Mesenchymal stem cell (in vitro differentiated cells and primary cell): ENCODE measurements around the gene PRRX2.
A peak's percentile ranks its signal among the peaks of the same experiment; 100 is the strongest.

Experiments used
- DNase-seq: peaks from one replicate; pipeline ENCODE4 v3.0.0-alpha.2; 2013
- H2AFZ ChIP-seq: one replicate; pipeline ENCODE4 v1.6.1; 2013; ENCODE audit warnings: low read depth, mild to moderate bottlenecking, control low read depth, inconsistent platforms, low read length, moderate library complexity
- H2AK5ac ChIP-seq: 2 replicates; pipeline ENCODE4 v1.6.1; 2013; ENCODE audit warnings: low read length, moderate library complexity, mild to moderate bottlenecking, inconsistent platforms; ENCODE audit not compliant: severe bottlenecking
- H2BK120ac ChIP-seq: one replicate; pipeline ENCODE4 v1.6.1; 2013; ENCODE audit warnings: low read depth, mild to moderate bottlenecking, inconsistent platforms, low read length, moderate library complexity
- H2BK12ac ChIP-seq, 2 experiments: one replicate each; pipeline ENCODE4 v1.6.1; 2013; ENCODE audit warnings: inconsistent platforms in 2 of 2, low read length in 2 of 2, mild to moderate bottlenecking in 2 of 2, moderate library complexity in 2 of 2, control low read depth in 1 of 2
- H2BK15ac ChIP-seq: one replicate; pipeline ENCODE4 v1.6.1; 2013; ENCODE audit warnings: mild to moderate bottlenecking, low read depth, inconsistent platforms; ENCODE audit not compliant: poor library complexity, severe bottlenecking
- H2BK5ac ChIP-seq: 2 replicates; pipeline ENCODE4 v1.6.1; 2013; ENCODE audit warnings: low read depth, mild to moderate bottlenecking, low read length, control low read depth, inconsistent platforms; ENCODE audit not compliant: poor library complexity, severe bottlenecking
- H3K14ac ChIP-seq, 2 experiments: one replicate each; pipeline ENCODE4 v1.6.1; 2013; ENCODE audit warnings: inconsistent platforms in 2 of 2, low read length in 2 of 2, control low read depth in 1 of 2, mild to moderate bottlenecking in 1 of 2, moderate library complexity in 1 of 2
- H3K18ac ChIP-seq, 2 experiments: one replicate each; pipeline ENCODE4 v1.6.1; 2013; ENCODE audit warnings: inconsistent platforms in 2 of 2, low read length in 2 of 2, control low read depth in 1 of 2, low read depth in 1 of 2, mild to moderate bottlenecking in 1 of 2
- H3K23ac ChIP-seq, 2 experiments: one replicate each; pipeline ENCODE4 v1.6.1; 2013; ENCODE audit warnings: inconsistent platforms in 2 of 2, low read length in 2 of 2, mild to moderate bottlenecking in 2 of 2, moderate library complexity in 2 of 2, control low read depth in 1 of 2
- H3K27ac ChIP-seq: 2 replicates; pipeline ENCODE4 v1.5.1; 2013; ENCODE audit warnings: mild to moderate bottlenecking, moderate library complexity, low read length, control low read depth, inconsistent platforms; ENCODE audit not compliant: poor library complexity, severe bottlenecking
- H3K27me3 ChIP-seq, 2 experiments: 2 replicates each; pipeline versions ENCODE4 v1.6.1 to v1.7.0; 2013; ENCODE audit warnings: low read length in 2 of 2, mild to moderate bottlenecking in 2 of 2, moderate library complexity in 2 of 2, control low read depth in 1 of 2, inconsistent platforms in 1 of 2; ENCODE audit not compliant: control insufficient read depth in 1 of 2, insufficient read depth in 1 of 2
- H3K36me3 ChIP-seq, 2 experiments: 2 replicates each; pipeline versions ENCODE4 v1.6.1 to v1.7.0; 2013; ENCODE audit warnings: low read length in 2 of 2, control low read depth in 1 of 2, inconsistent platforms in 1 of 2, low read depth in 1 of 2, mild to moderate bottlenecking in 1 of 2; ENCODE audit not compliant: insufficient read depth in 2 of 2, control insufficient read depth in 1 of 2
- H3K4ac ChIP-seq, 2 experiments: one replicate each; pipeline ENCODE4 v1.6.1; 2013; ENCODE audit warnings: inconsistent platforms in 2 of 2, low read length in 2 of 2, mild to moderate bottlenecking in 2 of 2, moderate library complexity in 2 of 2, control low read depth in 1 of 2, low read depth in 1 of 2
- H3K4me1 ChIP-seq: 2 replicates; pipeline ENCODE4 v1.6.1; 2013; ENCODE audit warnings: low read depth, low read length, control low read depth; ENCODE audit not compliant: control insufficient read depth, insufficient read depth
- H3K4me2 ChIP-seq: 2 replicates; pipeline ENCODE4 v1.6.1; 2013; ENCODE audit warnings: low read length, mild to moderate bottlenecking, inconsistent platforms; ENCODE audit not compliant: poor library complexity, severe bottlenecking
- H3K4me3 ChIP-seq, 2 experiments: 2 replicates each; pipeline versions ENCODE4 v1.5.1 to v1.7.0; 2013; ENCODE audit warnings: low read length in 2 of 2, mild to moderate bottlenecking in 2 of 2, control low read depth in 1 of 2, low read depth in 1 of 2; ENCODE audit not compliant: insufficient read depth in 1 of 2
- H3K79me1 ChIP-seq: replicated peaks from 2 replicates; pipeline ENCODE4 v1.6.1; 2013; ENCODE audit warnings: mild to moderate bottlenecking, control low read depth, low read length, inconsistent platforms; ENCODE audit not compliant: poor library complexity, severe bottlenecking
- H3K9ac ChIP-seq: 2 replicates; pipeline ENCODE4 v1.7.0; 2013; ENCODE audit warnings: mild to moderate bottlenecking, low read length, moderate library complexity
- H3K9me3 ChIP-seq: 2 replicates; pipeline ENCODE4 v1.7.0; 2013; ENCODE audit warnings: mild to moderate bottlenecking, low read length; ENCODE audit not compliant: control insufficient read depth
- H4K8ac ChIP-seq: one replicate; pipeline ENCODE4 v1.6.1; 2013; ENCODE audit warnings: inconsistent platforms, mild to moderate bottlenecking, low read length, moderate library complexity
- H4K91ac ChIP-seq: one replicate; pipeline ENCODE4 v1.6.1; 2013; ENCODE audit warnings: mild to moderate bottlenecking, low read length, inconsistent platforms
- WGBS: methylation state at CpG from one replicate; pipeline ENCODE4 v1.1.7; 2013; ENCODE audit warnings: mixed read lengths; 5-methylcytosine and 5-hydroxymethylcytosine counted together

PRRX2 gene

GRCh38 chr9:129712634-129713401 lies 47.4 kb downstream of the PRRX2 start:
- Histone ChIP-seq H2AFZ (no peak overlapping the region), H3K9ac (peak overlapping the region; percentile 92), H2BK12ac (peak overlapping the region; percentile 49 to 90), H3K4me2 (no peak overlapping the region), H3K79me1 (no peaks in the 10 kb centered on the region), H3K36me3 (peaks cover 0 to 3% of the 10 kb centered on the region in 2 experiments), H3K27ac (no peak overlapping the region), H2AK5ac (no peak overlapping the region), H3K23ac (no peak overlapping the region), H3K4me1 (peaks cover 25% of the 10 kb centered on the region), H2BK5ac (no peak overlapping the region), H2BK15ac (no peak overlapping the region), H3K14ac (peak overlapping the region in 1 of 2 experiments; percentile 63), H2BK120ac (no peak overlapping the region), H3K9me3 (no peaks in the 10 kb centered on the region), H3K4me3 (peak overlapping the region in 1 of 2 experiments; percentile 48), H3K27me3 (peaks cover 0 to 6% of the 10 kb centered on the region in 2 experiments), H4K8ac (peak overlapping the region; percentile 74), H3K4ac (peak overlapping the region; percentile 17 to 76), H3K18ac (peak overlapping the region; percentile 41 to 87), H4K91ac (peak overlapping the region; percentile 95)
- peak; percentile 85 for DNase-seq
- 60% methylated on average over 25 of the region's 26 CpGs for WGBS

GRCh38 chr9:129713402-129713679 lies 47.9 kb downstream of the PRRX2 start:
- WGBS: 88% methylated on average over 10 of the region's 10 CpGs
- H3K18ac ChIP-seq: peak overlapping the region; percentile 41 to 80

DNA sequence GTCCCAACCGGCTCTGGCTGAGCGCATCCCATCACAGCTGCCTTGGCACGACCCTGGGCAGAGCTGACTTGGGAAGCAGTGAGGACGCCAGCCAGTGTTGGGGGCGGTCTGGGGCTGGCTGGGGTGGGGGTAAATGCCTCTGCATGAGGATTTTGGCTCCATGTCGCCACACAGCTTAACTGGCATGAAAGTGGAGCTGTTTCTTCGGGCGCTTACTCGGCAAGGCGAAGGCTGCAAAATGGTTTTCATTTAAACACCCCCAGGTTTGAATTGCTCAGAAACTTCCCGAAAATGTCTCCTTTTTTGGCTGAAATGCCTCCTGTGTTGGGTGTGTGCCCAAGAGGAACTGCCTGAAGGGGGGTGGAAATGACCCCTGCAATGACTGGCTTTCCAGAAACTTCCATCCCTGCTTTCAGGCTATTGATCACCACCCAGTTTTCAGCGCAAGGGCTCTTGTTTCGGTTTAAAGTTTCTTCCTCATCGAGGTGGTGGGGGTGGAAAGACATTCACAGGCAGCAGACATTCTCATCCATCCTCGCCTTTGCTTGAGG lies 49.1 kb downstream of the PRRX2 start:
- peaks cover 16% of the 10 kb centered on the region for H3K4me1 ChIP-seq
- no peak overlapping the region for H3K23ac ChIP-seq
- no peak overlapping the region for H3K14ac ChIP-seq
- H2BK12ac ChIP-seq: no peak overlapping the region
- peaks cover 3% of the 10 kb centered on the region in 2 experiments for H3K36me3 ChIP-seq
- peak overlapping the region in 1 of 2 experiments; percentile 76 for H3K18ac ChIP-seq
- H2BK120ac ChIP-seq: peak overlapping the region; percentile 23
- H2AFZ ChIP-seq: no peak overlapping the region
- no peak overlapping the region for H3K4me2 ChIP-seq
- 88% methylated on average over 15 of the region's 15 CpGs for WGBS
- H2AK5ac ChIP-seq: no peak overlapping the region
- no peaks in the 10 kb centered on the region for H3K79me1 ChIP-seq
- no peak overlapping the region for H4K8ac ChIP-seq
- H3K4me3 ChIP-seq: peak overlapping the region in 1 of 2 experiments; percentile 63
- no peak for DNase-seq
- peak overlapping the region; percentile 75 for H3K9ac ChIP-seq
- no peak overlapping the region for H4K91ac ChIP-seq
- H2BK5ac ChIP-seq: no peak overlapping the region
- no peak overlapping the region for H3K27ac ChIP-seq
- H3K4ac ChIP-seq: peak overlapping the region in 1 of 2 experiments; percentile 64
- no peak overlapping the region for H2BK15ac ChIP-seq
- peaks cover 0 to 15% of the 10 kb centered on the region in 2 experiments for H3K27me3 ChIP-seq
- H3K9me3 ChIP-seq: no peaks in the 10 kb centered on the region

More at GRCh38 chr9:129713402-129713679, 47.9 kb downstream of the PRRX2 start:
- Histone ChIP-seq H2BK15ac (no peak overlapping the region), H2BK120ac (peak overlapping the region; percentile 71), H4K8ac (peak overlapping the region; percentile 74), H3K27ac (no peak overlapping the region), H3K4me2 (no peak overlapping the region), H3K79me1 (no peaks in the 10 kb centered on the region), H3K9me3 (no peaks in the 10 kb centered on the region), H3K23ac (no peak overlapping the region), H3K4me3 (peak overlapping the region in 1 of 2 experiments; percentile 14), H3K14ac (peak overlapping the region in 1 of 2 experiments; percentile 63), H3K4ac (peak overlapping the region; percentile 15 to 76), H3K27me3 (peaks cover 0 to 9% of the 10 kb centered on the region in 2 experiments), H2AK5ac (no peak overlapping the region), H3K36me3 (peaks cover 0 to 3% of the 10 kb centered on the region in 2 experiments), H2BK12ac (peak overlapping the region; percentile 49 to 90), H3K4me1 (peaks cover 25% of the 10 kb centered on the region), H2BK5ac (no peak overlapping the region), H2AFZ (no peak overlapping the region), H4K91ac (peak overlapping the region; percentile 95), H3K9ac (peak overlapping the region; percentile 92)
- no peak for DNase-seq

DNA sequence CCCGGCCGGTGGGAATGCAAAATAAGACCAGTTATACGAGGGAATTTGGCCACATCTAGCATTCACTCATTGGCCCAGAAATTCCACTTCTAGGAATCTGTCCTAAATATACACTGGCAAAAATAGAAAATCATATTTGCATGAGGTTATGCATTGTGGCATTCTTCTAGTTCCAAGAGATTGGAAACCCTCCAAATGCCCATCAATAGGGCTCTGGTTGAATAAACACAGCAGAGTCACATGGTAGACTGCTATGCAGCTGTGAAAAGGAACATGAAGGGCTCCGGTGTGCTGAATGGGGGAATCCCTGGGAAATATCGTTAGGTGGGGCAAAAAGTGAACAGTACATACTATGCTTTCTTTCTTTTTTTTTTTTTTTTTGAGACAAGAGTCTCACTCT lies 50.6 kb downstream of the PRRX2 start:
- WGBS: 98% methylated on average over 4 of the region's 5 CpGs
- peaks cover 3 to 10% of the 10 kb centered on the region in 2 experiments for H3K36me3 ChIP-seq

More for the DNA sequence above, 50.6 kb downstream of the PRRX2 start:
- peaks cover 8% of the 10 kb centered on the region for H3K4me1 ChIP-seq
- H3K9ac ChIP-seq: no peak overlapping the region
- H2BK5ac ChIP-seq: no peak overlapping the region
- no peak for DNase-seq
- H4K91ac ChIP-seq: no peak overlapping the region
- no peak overlapping the region for H3K18ac ChIP-seq
- H3K4ac ChIP-seq: no peak overlapping the region
- no peaks in the 10 kb centered on the region for H3K79me1 ChIP-seq
- H3K4me2 ChIP-seq: no peak overlapping the region
- H2AFZ ChIP-seq: no peak overlapping the region
- peaks cover 0 to 19% of the 10 kb centered on the region in 2 experiments for H3K27me3 ChIP-seq
- no peak overlapping the region for H3K4me3 ChIP-seq
- H3K27ac ChIP-seq: no peak overlapping the region
- H4K8ac ChIP-seq: no peak overlapping the region
- no peaks in the 10 kb centered on the region for H3K9me3 ChIP-seq
- no peak overlapping the region for H2BK15ac ChIP-seq
- H3K23ac ChIP-seq: no peak overlapping the region
- no peak overlapping the region for H2BK12ac ChIP-seq
- no peak overlapping the region for H3K14ac ChIP-seq
- H2AK5ac ChIP-seq: no peak overlapping the region
- H2BK120ac ChIP-seq: no peak overlapping the region
